ENCODE measurements around the gene CIRBP. TPM values are rescaled to one million over a fixed set of nuclear protein-coding genes. Genes with fewer than 3 reads are reported as not detected.

The CIRBP gene
- total and polyA plus RNA-seq, 2 of the 13 experiments (the other 11 are each of a cell fraction or from before 2014, with no cell fraction given) = 133 to 140 TPM

- TF ChIP-seq ZNF318 (CRISPR knock-in tag; IDR thresholded peaks at IDR 0.05) = 0 out of 2 replicates have a peak, but pooled peaks have one; percentile 21
- TF ChIP-seq ZBTB38 (CRISPR knock-in tag; IDR thresholded peaks at IDR 0.05) = 0 out of 2 replicates have a peak, but pooled peaks have one; percentile 61
- TF ChIP-seq BHLHE40 (IDR thresholded peaks at IDR 0.05; ENCODE audit: low read length) = 0 out of 2 replicates have a peak, but pooled peaks have one; percentile 9
- peak; percentile 26; the same call in 1 of the 2 replicates for TF ChIP-seq KDM2A (CRISPR knock-in tag; IDR thresholded peaks at IDR 0.05; ENCODE audit: borderline replicate concordance, low read depth)
- TF ChIP-seq ZNF773 (CRISPR knock-in tag; IDR thresholded peaks at IDR 0.05; ENCODE audit: borderline replicate concordance) = 0 out of 2 replicates have a peak, but pooled peaks have one; percentile 22
- peak; percentile 58; the same call in 1 of the 2 replicates for TF ChIP-seq ZNF776 (CRISPR knock-in tag; IDR thresholded peaks at IDR 0.05)
- TF ChIP-seq ELF3 (CRISPR knock-in tag; IDR thresholded peaks at IDR 0.05) = 0 out of 2 replicates have a peak, but pooled peaks have one; percentile 40
- TF ChIP-seq, protein P1, sequence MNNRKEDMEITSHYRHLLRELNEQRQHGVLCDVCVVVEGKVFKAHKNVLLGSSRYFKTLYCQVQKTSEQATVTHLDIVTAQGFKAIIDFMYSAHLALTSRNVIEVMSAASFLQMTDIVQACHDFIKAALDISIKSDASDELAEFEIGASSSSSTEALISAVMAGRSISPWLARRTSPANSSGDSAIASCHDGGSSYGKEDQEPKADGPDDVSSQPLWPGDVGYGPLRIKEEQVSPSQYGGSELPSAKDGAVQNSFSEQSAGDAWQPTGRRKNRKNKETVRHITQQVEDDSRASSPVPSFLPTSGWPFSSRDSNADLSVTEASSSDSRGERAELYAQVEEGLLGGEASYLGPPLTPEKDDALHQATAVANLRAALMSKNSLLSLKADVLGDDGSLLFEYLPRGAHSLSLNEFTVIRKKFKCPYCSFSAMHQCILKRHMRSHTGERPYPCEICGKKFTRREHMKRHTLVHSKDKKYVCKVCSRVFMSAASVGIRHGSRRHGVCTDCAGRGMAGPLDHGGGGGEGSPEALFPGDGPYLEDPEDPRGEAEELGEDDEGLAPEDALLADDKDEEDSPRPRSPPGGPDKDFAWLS (CRISPR knock-in tag; IDR thresholded peaks at IDR 0.05; ENCODE audit: borderline replicate concordance) = 0 out of 2 replicates have a peak, but pooled peaks have one; percentile 71
- no peak for TF ChIP-seq EZH2 (conservative IDR thresholded peaks at IDR 0.05; ENCODE audit: low read depth, low read length)
- TF ChIP-seq SIN3B (IDR thresholded peaks at IDR 0.05; ENCODE audit: low read length) = 0 out of 2 replicates have a peak, but pooled peaks have one; percentile 14
- 0 out of 2 replicates have a peak, but pooled peaks have one; percentile 28 for TF ChIP-seq TMF1 (CRISPR knock-in tag; IDR thresholded peaks at IDR 0.05; ENCODE audit: low read depth)
- TF ChIP-seq ADNP (CRISPR knock-in tag; IDR thresholded peaks at IDR 0.05) = peak; percentile 0; the same call in 1 of the 2 replicates
- no peak for TF ChIP-seq FOXK2 (IDR thresholded peaks at IDR 0.05)
- no peak for TF ChIP-seq TBX3 (IDR thresholded peaks at IDR 0.05; ENCODE audit: borderline replicate concordance)
- TF ChIP-seq, protein P2, sequence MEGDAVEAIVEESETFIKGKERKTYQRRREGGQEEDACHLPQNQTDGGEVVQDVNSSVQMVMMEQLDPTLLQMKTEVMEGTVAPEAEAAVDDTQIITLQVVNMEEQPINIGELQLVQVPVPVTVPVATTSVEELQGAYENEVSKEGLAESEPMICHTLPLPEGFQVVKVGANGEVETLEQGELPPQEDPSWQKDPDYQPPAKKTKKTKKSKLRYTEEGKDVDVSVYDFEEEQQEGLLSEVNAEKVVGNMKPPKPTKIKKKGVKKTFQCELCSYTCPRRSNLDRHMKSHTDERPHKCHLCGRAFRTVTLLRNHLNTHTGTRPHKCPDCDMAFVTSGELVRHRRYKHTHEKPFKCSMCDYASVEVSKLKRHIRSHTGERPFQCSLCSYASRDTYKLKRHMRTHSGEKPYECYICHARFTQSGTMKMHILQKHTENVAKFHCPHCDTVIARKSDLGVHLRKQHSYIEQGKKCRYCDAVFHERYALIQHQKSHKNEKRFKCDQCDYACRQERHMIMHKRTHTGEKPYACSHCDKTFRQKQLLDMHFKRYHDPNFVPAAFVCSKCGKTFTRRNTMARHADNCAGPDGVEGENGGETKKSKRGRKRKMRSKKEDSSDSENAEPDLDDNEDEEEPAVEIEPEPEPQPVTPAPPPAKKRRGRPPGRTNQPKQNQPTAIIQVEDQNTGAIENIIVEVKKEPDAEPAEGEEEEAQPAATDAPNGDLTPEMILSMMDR (CRISPR knock-in tag; IDR thresholded peaks at IDR 0.05) = peak; percentile 92
- no peak for TF ChIP-seq ZNF230 (CRISPR knock-in tag; IDR thresholded peaks at IDR 0.05)
- 0 out of 2 replicates have a peak, but pooled peaks have one; percentile 23 for TF ChIP-seq ZNF296 (CRISPR knock-in tag; conservative IDR thresholded peaks at IDR 0.05)
- no peak for TF ChIP-seq CC2D1A (CRISPR knock-in tag; IDR thresholded peaks at IDR 0.05)
- TF ChIP-seq ZNF768 (CRISPR knock-in tag; IDR thresholded peaks at IDR 0.05) = peak; percentile 24; the same call in 1 of the 2 replicates
Measured at GRCh38 chr19:1266916-1267476, 2.1 kb upstream of the CIRBP start (continued).

Measured in HepG2 (cell line).